Right lobe of liver (tissue), 4 donors: ENCODE data around the gene CD22.

Experiments
- POLR2A ChIP-seq: fragments of 450-650 bp; IDR thresholded peaks from one replicate; pipeline ENCODE4 v1.6.1; 2017; ENCODE audit warnings: antibody characterized with exemption, mild to moderate bottlenecking
- TF ChIP-seq, protein P1 (sequence below), 4 donors: fragments of 200-600 bp in 3 of 4; fragments of 450-650 bp in 1 of 4; IDR thresholded peaks; one replicate each; pipeline versions ENCODE4 v1.5.1 to v1.8.0; 2016 to 2022; ENCODE audit warnings: antibody characterized with exemption in 4 of 4, mild to moderate bottlenecking in 2 of 4
- donor health status: DM: no; HTN: no; CAD: no.
- donor health status: DM: no; HTN: no; CAD: no.
- donor health status: DM: no; HTN: yes; CAD: no.

DNA sequence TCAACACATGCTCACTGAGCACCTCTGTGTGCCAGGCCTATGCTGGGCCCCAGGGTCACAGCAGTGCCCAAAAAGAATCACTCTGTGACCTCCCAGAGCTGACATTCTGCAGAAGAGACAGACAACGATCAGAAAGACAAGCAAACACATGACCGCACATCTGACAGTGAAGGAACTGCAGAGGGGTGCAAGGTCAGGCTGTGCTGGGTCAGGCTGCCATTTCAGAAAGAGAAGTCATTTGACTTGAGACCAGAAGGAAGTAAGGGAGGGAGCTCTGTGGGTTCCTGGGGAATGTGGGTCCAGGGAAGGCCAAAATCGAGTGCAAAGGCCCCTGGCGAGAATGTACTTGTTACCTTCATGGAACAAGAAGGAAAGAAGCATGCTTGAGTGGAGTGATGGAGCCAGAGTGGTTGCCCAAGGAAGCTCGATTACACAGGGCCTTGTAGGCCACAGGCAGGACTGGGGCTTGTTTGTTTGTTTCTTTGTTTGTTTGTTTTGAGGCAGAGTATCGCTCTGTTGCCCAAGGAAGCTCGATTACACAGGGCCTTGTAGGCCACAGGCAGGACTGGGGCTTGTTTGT lies 11.4 kb upstream of the CD22 start:
- TF ChIP-seq, protein P1, sequence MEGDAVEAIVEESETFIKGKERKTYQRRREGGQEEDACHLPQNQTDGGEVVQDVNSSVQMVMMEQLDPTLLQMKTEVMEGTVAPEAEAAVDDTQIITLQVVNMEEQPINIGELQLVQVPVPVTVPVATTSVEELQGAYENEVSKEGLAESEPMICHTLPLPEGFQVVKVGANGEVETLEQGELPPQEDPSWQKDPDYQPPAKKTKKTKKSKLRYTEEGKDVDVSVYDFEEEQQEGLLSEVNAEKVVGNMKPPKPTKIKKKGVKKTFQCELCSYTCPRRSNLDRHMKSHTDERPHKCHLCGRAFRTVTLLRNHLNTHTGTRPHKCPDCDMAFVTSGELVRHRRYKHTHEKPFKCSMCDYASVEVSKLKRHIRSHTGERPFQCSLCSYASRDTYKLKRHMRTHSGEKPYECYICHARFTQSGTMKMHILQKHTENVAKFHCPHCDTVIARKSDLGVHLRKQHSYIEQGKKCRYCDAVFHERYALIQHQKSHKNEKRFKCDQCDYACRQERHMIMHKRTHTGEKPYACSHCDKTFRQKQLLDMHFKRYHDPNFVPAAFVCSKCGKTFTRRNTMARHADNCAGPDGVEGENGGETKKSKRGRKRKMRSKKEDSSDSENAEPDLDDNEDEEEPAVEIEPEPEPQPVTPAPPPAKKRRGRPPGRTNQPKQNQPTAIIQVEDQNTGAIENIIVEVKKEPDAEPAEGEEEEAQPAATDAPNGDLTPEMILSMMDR (IDR thresholded peaks at IDR 0.05) = no peak
- TF ChIP-seq POLR2A = no peak
